Esophagus muscularis mucosa (tissue), 4 donors: ENCODE measurements around the gene FBXL19. TPM values are rescaled to one million over a fixed set of nuclear protein-coding genes. Genes with fewer than 3 reads are reported as not detected.

ENCODE experiments used
- DNase-seq: peaks from one replicate; pipeline ENCODE4 v3.0.0-alpha.2; 2017; ENCODE audit errors: extremely low spot score
- H3K27ac ChIP-seq, 4 donors: fragments of 200-600 bp; sonication (generic); replicated peaks in 1 of 4; 1 replicate in 3 of 4; 2 replicates in 1 of 4; pipeline ENCODE4 v1.5.1; 2016 to 2019; ENCODE audit warnings: mild to moderate bottlenecking in 1 of 4
- H3K27me3 ChIP-seq, 4 donors: fragments of 200-600 bp; sonication (generic); one replicate each; pipeline versions ENCODE4 v1.5.1 to v1.6.0; 2016 to 2019
- H3K36me3 ChIP-seq, 4 donors: fragments of 200-600 bp; sonication (generic); one replicate each; pipeline ENCODE4 v1.5.1; 2016 to 2019
- H3K4me1 ChIP-seq, 4 donors: fragments of 200-600 bp; sonication (generic); one replicate each; pipeline ENCODE4 v1.5.1; 2016 to 2019
- H3K4me3 ChIP-seq, 4 donors: fragments of 200-600 bp; sonication (generic); 1 replicate in 2 of 4; 2 replicates in 2 of 4; pipeline ENCODE4 v1.5.1; 2016 to 2019; ENCODE audit warnings: mild to moderate bottlenecking in 4 of 4, moderate library complexity in 1 of 4
- H3K9me3 ChIP-seq, 4 donors: fragments of 200-600 bp; sonication (generic); 1 replicate in 3 of 4; 2 replicates in 1 of 4; pipeline ENCODE4 v1.5.1; 2016 to 2019
- CTCF ChIP-seq, 3 experiments: fragments of 200-600 bp in 2 of 3; fragments of 450-650 bp in 1 of 3; sonication (generic) in 2 of 3; IDR thresholded peaks; one replicate each; pipeline ENCODE4 v1.5.1; 2017 to 2019; ENCODE audit warnings: antibody characterized with exemption in 3 of 3, mild to moderate bottlenecking in 2 of 3, moderate library complexity in 1 of 3
- EP300 ChIP-seq: sonication (generic); formaldehyde crosslinking; IDR thresholded peaks from one replicate; pipeline ENCODE4 v1.6.1; 2017; ENCODE audit warnings: antibody characterized with exemption
- POLR2A ChIP-seq: fragments of 450-650 bp; IDR thresholded peaks from one replicate; pipeline ENCODE4 v1.6.1; 2017; ENCODE audit warnings: antibody characterized with exemption, moderate library complexity, mild to moderate bottlenecking, low read depth
- POLR2AphosphoS5 ChIP-seq, 2 donors: sonication (generic); formaldehyde crosslinking; IDR thresholded peaks; one replicate each; pipeline ENCODE4 v1.6.1; 2017; ENCODE audit warnings: antibody characterized with exemption in 2 of 2
- WGBS: methylation state at CpG from one replicate; pipeline ENCODE4 v1.1.5; 2018; 5-methylcytosine and 5-hydroxymethylcytosine counted together
- intact Hi-C: fragments of 100-400 bp; cut with DNase I; formaldehyde crosslinking; loops from one replicate; pipeline ENCODE4 v1.15.1; 2023
- total RNA-seq, 4 donors: library from RNA; depleted of rRNA; stranded (reverse); fragments of >200 nt; gene quantifications; one replicate each; pipeline versions ENCODE4 v1.1.0 to v1.2.1, GENCODE V29; 2016

FBXL19 gene
- total RNA-seq, 4 donors from 2014 or later = 12.1 to 28.1 (median 17.7) TPM

DNA sequence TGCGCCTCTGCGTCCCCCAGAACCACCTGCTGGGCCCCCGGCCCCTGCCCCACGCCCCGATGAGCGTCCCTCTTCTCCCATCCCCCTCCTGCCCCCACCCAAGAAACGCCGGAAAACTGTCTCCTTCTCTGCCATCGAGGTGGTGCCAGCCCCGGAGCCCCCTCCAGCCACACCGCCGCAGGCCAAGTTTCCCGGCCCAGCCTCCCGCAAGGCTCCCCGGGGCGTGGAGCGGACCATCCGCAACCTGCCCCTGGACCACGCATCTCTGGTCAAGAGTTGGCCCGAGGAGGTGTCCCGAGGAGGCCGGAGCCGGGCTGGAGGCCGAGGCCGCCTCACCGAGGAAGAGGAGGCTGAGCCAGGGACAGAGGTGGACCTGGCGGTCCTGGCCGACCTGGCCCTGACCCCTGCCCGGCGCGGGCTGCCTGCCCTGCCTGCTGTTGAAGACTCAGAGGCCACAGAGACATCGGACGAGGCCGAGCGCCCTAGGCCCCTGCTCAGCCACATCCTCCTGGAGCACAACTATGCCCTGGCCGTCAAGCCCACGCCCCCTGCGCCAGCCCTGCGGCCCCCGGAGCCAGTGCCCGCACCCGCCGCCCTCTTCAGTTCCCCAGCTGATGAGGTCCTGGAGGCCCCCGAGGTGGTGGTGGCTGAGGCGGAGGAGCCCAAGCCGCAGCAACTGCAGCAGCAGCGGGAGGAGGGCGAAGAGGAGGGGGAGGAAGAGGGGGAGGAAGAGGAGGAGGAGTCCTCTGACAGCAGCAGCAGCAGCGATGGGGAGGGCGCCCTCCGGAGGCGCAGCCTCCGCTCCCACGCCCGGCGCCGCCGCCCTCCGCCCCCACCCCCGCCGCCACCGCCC, 56.0 kb downstream of the FBXL19 start:
- H3K27me3 ChIP-seq = no peaks in the 10 kb centered on the region
- no peaks in the 10 kb centered on the region for H3K9me3 ChIP-seq
- H3K27ac ChIP-seq = no peak overlapping the region
- H3K4me1 ChIP-seq = peaks cover 0 to 5% (median under 1%) of the 10 kb centered on the region in 4 donors
- H3K4me3 ChIP-seq = no peak overlapping the region
- intact Hi-C loops = no loop called here
- whole genome bisulfite sequencing = 89% methylated on average over 31 of the region's 62 CpGs
- TF ChIP-seq EP300 = no peak
- TF ChIP-seq POLR2AphosphoS5 (IDR thresholded peaks at IDR 0.05) = no peak
- no peak for TF ChIP-seq CTCF (IDR thresholded peaks at IDR 0.05)
- TF ChIP-seq POLR2A = no peak
- H3K36me3 ChIP-seq = peaks cover 57 to 100% (median 97%) of the 10 kb centered on the region in 4 donors
- DNase-seq = no peak

- intact Hi-C loops = no loop called here
Measured at GRCh38 chr16:30980023-30980371, 56.6 kb downstream of the FBXL19 start.

DNA sequence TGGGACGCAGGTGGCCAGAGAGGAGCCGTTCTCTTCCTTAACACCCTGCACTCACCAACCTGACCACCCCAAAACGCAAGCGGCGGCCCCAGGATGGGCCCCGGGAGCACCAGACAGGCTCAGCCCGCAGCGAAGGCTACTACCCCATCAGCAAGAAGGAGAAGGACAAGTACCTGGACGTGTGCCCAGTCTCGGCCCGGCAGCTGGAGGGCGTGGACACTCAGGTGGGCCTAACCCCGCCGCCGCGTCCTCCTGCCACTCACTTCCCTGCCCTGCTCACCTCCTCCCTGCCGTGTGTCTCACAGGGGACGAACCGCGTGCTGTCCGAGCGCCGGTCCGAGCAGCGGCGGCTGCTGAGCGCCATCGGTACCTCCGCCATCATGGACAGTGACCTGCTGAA, 57.1 kb downstream of the FBXL19 start:
- Histone ChIP-seq H3K27ac (no peak overlapping the region), H3K4me3 (no peak overlapping the region), H3K27me3 (no peaks in the 10 kb centered on the region), H3K4me1 (peaks cover 3 to 13% (median 11%) of the 10 kb centered on the region in 4 donors), H3K36me3 (peaks cover 50 to 93% (median 91%) of the 10 kb centered on the region in 4 donors), H3K9me3 (no peaks in the 10 kb centered on the region)
- intact Hi-C loops = no loop called here
- TF ChIP-seq POLR2AphosphoS5 (IDR thresholded peaks at IDR 0.05) (no peak), CTCF (IDR thresholded peaks at IDR 0.05) (no peak), EP300 (no peak), POLR2A (no peak)
- 80% methylated on average over 6 of the region's 29 CpGs for WGBS
- DNase-seq = no peak

More at GRCh38 chr16:30980023-30980371, 56.6 kb downstream of the FBXL19 start:
- peaks cover 52 to 97% (median 95%) of the 10 kb centered on the region in 4 donors for H3K36me3 ChIP-seq
- no peaks in the 10 kb centered on the region for H3K27me3 ChIP-seq
- 90% methylated on average over 9 of the region's 15 CpGs for WGBS
- no peaks in the 10 kb centered on the region for H3K9me3 ChIP-seq
- H3K4me1 ChIP-seq = peaks cover 0 to 9% (median 7%) of the 10 kb centered on the region in 4 donors
- no peak for TF ChIP-seq POLR2A
- TF ChIP-seq POLR2AphosphoS5 (IDR thresholded peaks at IDR 0.05) = no peak
- no peak for TF ChIP-seq EP300
- no peak for TF ChIP-seq CTCF (IDR thresholded peaks at IDR 0.05)
- no peak overlapping the region for H3K27ac ChIP-seq
- DNase-seq = no peak
- H3K4me3 ChIP-seq = no peak overlapping the region

DNA sequence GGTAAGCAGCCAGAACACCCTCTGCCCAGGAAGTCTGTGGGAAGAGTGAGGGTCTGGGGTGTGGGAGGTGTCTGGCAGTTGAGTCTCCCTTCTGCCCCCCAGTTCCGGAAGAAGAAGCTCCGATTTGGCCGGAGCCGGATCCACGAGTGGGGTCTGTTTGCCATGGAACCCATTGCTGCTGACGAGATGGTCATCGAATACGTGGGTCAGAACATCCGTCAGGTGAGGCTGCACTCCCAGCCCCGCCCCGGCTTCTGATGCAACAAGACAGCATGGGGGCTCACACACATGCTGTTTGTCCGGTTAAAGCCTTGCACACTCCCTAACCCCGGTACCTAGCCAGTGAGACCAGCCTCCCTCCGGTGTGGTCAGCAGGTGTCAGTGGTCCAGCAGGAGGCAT, 57.6 kb downstream of the FBXL19 start:
- 94% methylated on average over 14 of the region's 14 CpGs for WGBS
- Histone ChIP-seq H3K36me3 (peaks cover 45 to 88% (median 85%) of the 10 kb centered on the region in 4 donors), H3K4me1 (peaks cover 8 to 19% (median 16%) of the 10 kb centered on the region in 4 donors), H3K9me3 (no peaks in the 10 kb centered on the region), H3K27me3 (no peaks in the 10 kb centered on the region), H3K27ac (no peak overlapping the region), H3K4me3 (no peak overlapping the region)
- TF ChIP-seq CTCF (IDR thresholded peaks at IDR 0.05) (no peak), EP300 (no peak), POLR2AphosphoS5 (IDR thresholded peaks at IDR 0.05) (no peak), POLR2A (no peak)
- intact Hi-C loops = no loop called here
- DNase-seq = no peak
